GM12878 (cell line): ENCODE data around the gene SDHAF2. TPM values are rescaled to one million over a fixed set of nuclear protein-coding genes. Genes with fewer than 3 reads are reported as not detected.

Experiments used
- ATAC-seq: fragments of 200-7000 bp; cut with Tn5 transposase; 3 replicates; pipeline ENCODE4 v1.9.1; 2020; ENCODE audit warnings: mild to moderate bottlenecking, moderate library complexity
- BruUV-seq: library from RNA; stranded (reverse); fragments of 400-500 nt; replicated peaks from 2 replicates; lab custom pipeline; 2021; lab: Mats Ljungman, UMichigan
- CTCF ChIA-PET: fragments of 300-600 bp; sonication (Branson Sonifier 250); formaldehyde crosslinking; extraction: SDS; loops from one replicate; lab custom pipeline; 2021; ENCODE audit warnings: inconsistent platforms; lab: Yijun Ruan, JAX
- POLR2A ChIA-PET: fragments of 350-600 bp; formaldehyde crosslinking; extraction: SDS; loops from one replicate; lab custom pipeline; 2021; ENCODE audit warnings: inconsistent platforms; lab: Charles Lee
- RAD21 ChIA-PET: fragments of 300-600 bp; sonication (Branson Sonifier 250); formaldehyde crosslinking; loops from one replicate; lab custom pipeline; 2023; ENCODE audit warnings: antibody characterized with exemption; ENCODE audit not compliant: unreplicated experiment; lab: Charles Lee
- SMC1A ChIA-PET: fragments of 300-600 bp; sonication (Branson Sonifier 250); formaldehyde crosslinking; loops from one replicate; lab custom pipeline; 2023; ENCODE audit not compliant: unreplicated experiment, uncharacterized antibody; lab: Charles Lee
- DNase-seq: peaks from one replicate; pipeline ENCODE4 v3.0.0-alpha.2; 2011; ENCODE audit warnings: low read depth, low spot score
- FAIRE-seq: peaks from 3 replicates; lab custom pipeline; 2011; peaks lifted over from hg19 to GRCh38; lab: Jason Lieb, UNC
- H2AFZ ChIP-seq: 2 replicates; pipeline ENCODE4 v1.6.0; 2011; ENCODE audit warnings: low read depth, low read length, control low read depth; ENCODE audit not compliant: control insufficient read depth
- H3K27ac ChIP-seq: 2 replicates; pipeline ENCODE4 v1.5.1; 2011; ENCODE audit warnings: control low read depth; ENCODE audit not compliant: control insufficient read depth, insufficient read depth
- H3K27me3 ChIP-seq, 2 experiments: replicated peaks in 1 of 2; 2 replicates each; pipeline versions ENCODE4 v1.6.0 to v1.6.1; 2011; ENCODE audit warnings: low read length in 1 of 2; ENCODE audit not compliant: control insufficient read depth in 2 of 2, insufficient read depth in 2 of 2
- H3K36me3 ChIP-seq, 2 experiments: 2 replicates each; pipeline ENCODE4 v1.5.1; 2011; ENCODE audit warnings: low read length in 1 of 2; ENCODE audit not compliant: control insufficient read depth in 2 of 2, insufficient read depth in 2 of 2
- H3K4me1 ChIP-seq: 2 replicates; pipeline ENCODE4 v1.6.1; 2011; ENCODE audit warnings: mild to moderate bottlenecking, low read length, moderate library complexity, mixed read lengths; ENCODE audit not compliant: control insufficient read depth, insufficient read depth
- H3K4me2 ChIP-seq: 2 replicates; pipeline ENCODE4 v1.6.0; 2011; ENCODE audit warnings: control low read depth; ENCODE audit not compliant: control insufficient read depth, insufficient read depth
- H3K4me3 ChIP-seq: fragments of 200-600 bp; sonication (generic); 2 replicates; pipeline ENCODE4 v1.5.1; 2016
- H3K79me2 ChIP-seq: 2 replicates; pipeline ENCODE4 v1.6.0; 2011; ENCODE audit warnings: low read length; ENCODE audit not compliant: control insufficient read depth, insufficient read depth
- H3K9ac ChIP-seq: 2 replicates; pipeline ENCODE4 v1.8.0; 2011; ENCODE audit warnings: low read length, control low read depth, mixed read lengths; ENCODE audit not compliant: control insufficient read depth, insufficient read depth
- H3K9me3 ChIP-seq: replicated peaks from 3 replicates; pipeline ENCODE4 v1.5.1; 2011; ENCODE audit warnings: mild to moderate bottlenecking, low read length; ENCODE audit not compliant: control insufficient read depth, insufficient read depth
- H4K20me1 ChIP-seq: 2 replicates; pipeline ENCODE4 v1.6.0; 2011; ENCODE audit not compliant: control insufficient read depth, insufficient read depth
- BHLHE40 ChIP-seq, 2 experiments: fragments of 450-650 bp in 1 of 2; IDR thresholded peaks; 2 replicates each; pipeline ENCODE4 v1.6.1; 2011 to 2017; ENCODE audit warnings: low read depth in 2 of 2, borderline replicate concordance in 1 of 2, improper control_type of control experiment in 1 of 2, low read length in 1 of 2, mild to moderate bottlenecking in 1 of 2
- HDAC6 ChIP-seq: fragments of 200-600 bp; sonication (generic); IDR thresholded peaks from one replicate; pipeline ENCODE4 v1.8.0; 2017; ENCODE audit warnings: antibody characterized with exemption; ENCODE audit not compliant: unreplicated experiment
- MYB ChIP-seq: fragments of 150-350 bp; IDR thresholded peaks from 2 replicates; pipeline ENCODE4 v1.6.1; 2014; ENCODE audit warnings: mild to moderate bottlenecking, low read depth, low read length, borderline replicate concordance
- NBN ChIP-seq: fragments of 450-650 bp; IDR thresholded peaks from 2 replicates; pipeline ENCODE4 v1.6.1; 2016
- NR2C1 ChIP-seq: fragments of 450-650 bp; IDR thresholded peaks from 2 replicates; pipeline ENCODE4 v1.6.1; 2017; ENCODE audit warnings: antibody characterized with exemption, mild to moderate bottlenecking, moderate library complexity
- RAD21 ChIP-seq: IDR thresholded peaks from 2 replicates; pipeline ENCODE4 v1.6.1; 2011; ENCODE audit warnings: mild to moderate bottlenecking, low read depth, low read length, moderate library complexity; ENCODE audit not compliant: insufficient read depth
- RUNX3 ChIP-seq: IDR thresholded peaks from 2 replicates; pipeline ENCODE4 v1.6.1; 2012; ENCODE audit warnings: low read length, inconsistent platforms
- SP1 ChIP-seq: IDR thresholded peaks from one replicate; pipeline ENCODE4 v1.6.1; 2011; ENCODE audit warnings: low read depth, low read length
- ZNF24 ChIP-seq: fragments of 450-650 bp; IDR thresholded peaks from 2 replicates; pipeline ENCODE4 v1.6.1; 2017; ENCODE audit warnings: antibody characterized with exemption, mild to moderate bottlenecking
- WGBS: methylation state at CpG from one replicate; pipeline ENCODE4 v1.1.6; 2016; ENCODE audit warnings: low lambda C conversion rate; ENCODE audit not compliant: insufficient replicate concordance, insufficient coverage; ENCODE audit errors: missing lambda C conversion rate; 5-methylcytosine and 5-hydroxymethylcytosine counted together
- in situ Hi-C: fragments of 300-500 bp; cut with MboI; formaldehyde crosslinking; loops from 9 replicates; pipeline ENCODE4 v1.14.3; 2018; ENCODE audit warnings: mixed read lengths
- intact Hi-C: fragments of 100-400 bp; cut with micrococcal nuclease; formaldehyde crosslinking; loops from one replicate; pipeline ENCODE4 v1.14.2; 2022; ENCODE audit not compliant: unreplicated experiment
- polyA plus RNA-seq, 11 experiments: library from polyadenylated mRNA; depleted of rRNA in 4 of 11; unstranded in 6 of 11; stranded (reverse) in 5 of 11; fragments of >200 nt; fragmentation: Nextera tagmentation in 4 of 11; fragmentation: Illumina TruSeq in 1 of 11; extraction: Ambion mirVana in 4 of 11; extraction: Trizol in 1 of 11; gene quantifications; 1 replicate in 1 of 11; 2 replicates in 10 of 11; pipeline versions ENCODE4 v1.2.1 to v1.2.3, GENCODE V29; 2011 to 2016; ENCODE audit warnings: inconsistent platforms in 2 of 11, missing spikeins in 2 of 11, low read depth in 1 of 11
- total RNA-seq, 4 experiments: library from RNA; depleted of rRNA in 3 of 4; stranded (reverse); fragments of >200 nt in 3 of 4; fragmentation: Illumina TruSeq in 1 of 4; extraction: Trizol in 1 of 4; gene quantifications; 2 replicates each; pipeline versions ENCODE4 v1.2.1 to v1.2.3, GENCODE V29; 2013 to 2021
- TF ChIP-seq, protein P1 (sequence below): fragments of 450-650 bp; formaldehyde crosslinking; IDR thresholded peaks from 2 replicates; pipeline ENCODE4 v1.5.0; 2022; ENCODE audit warnings: mild to moderate bottlenecking, missing genetic modification characterization
- TF ChIP-seq, protein P2 (sequence below): fragments of 450-650 bp; formaldehyde crosslinking; IDR thresholded peaks from 2 replicates; pipeline ENCODE4 v1.4.0; 2020; ENCODE audit warnings: mild to moderate bottlenecking, moderate library complexity

Gene SDHAF2
- total and polyA plus RNA-seq, 10 of the 15 experiments (the other 5 are each of a cell fraction or from before 2014, with no cell fraction given): 30.6 to 160 (median 78.3) TPM

DNA sequence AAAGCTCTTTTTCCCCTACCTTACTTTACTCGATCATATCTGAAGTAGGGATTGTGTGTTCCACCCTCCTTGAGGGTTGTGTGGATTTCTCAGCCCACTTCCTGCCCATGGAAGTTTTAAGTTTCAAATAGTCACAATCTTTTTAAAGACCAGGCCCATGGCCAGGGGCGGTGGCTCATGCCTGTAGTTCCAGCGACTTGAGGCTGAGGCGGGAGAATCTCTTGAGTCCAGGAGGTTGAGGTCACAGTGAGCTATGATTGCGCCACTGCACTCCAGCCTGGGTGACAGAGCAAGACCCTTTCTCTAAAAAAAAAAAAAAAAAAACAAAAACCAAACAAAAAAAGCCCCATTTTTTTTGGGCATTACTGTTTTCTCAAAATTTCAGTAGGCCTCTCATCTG lies 42.4 kb downstream of the SDHAF2 start:
- intact Hi-C loops: loop anchor here (10.0 kb wide), 1 partner anchor 263 kb away; no protein-coding TSS in a partner anchor
- CTCF ChIA-PET: interaction anchor here (0.6 to 1.9 kb wide), 3 partner anchors 10 to 165 kb away, joined by 3 to 7 read pairs (median 3); no protein-coding TSS in a partner anchor

DNA sequence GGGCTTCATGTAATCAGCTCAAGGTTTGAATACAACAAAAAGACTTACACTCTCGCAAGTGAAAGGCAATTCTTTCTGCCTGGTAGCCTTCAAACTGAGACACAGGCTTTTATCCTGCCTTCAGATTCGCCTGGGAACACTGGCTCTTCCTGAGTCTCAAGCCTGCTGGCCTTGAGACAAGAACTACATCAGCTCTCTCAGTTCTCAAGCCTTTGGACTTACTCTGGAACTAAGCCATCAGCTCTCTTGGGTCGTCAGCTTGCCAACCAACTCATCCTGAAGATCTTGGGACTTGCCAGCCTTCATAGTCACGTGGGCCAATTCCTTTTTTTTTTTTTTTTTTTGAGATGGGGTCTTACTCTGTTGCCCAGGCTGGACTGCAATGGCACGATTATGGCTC lies 42.9 kb downstream of the SDHAF2 start:
- 82% methylated on average over 5 of the region's 5 CpGs for WGBS
- ChIA-PET SMC1A (no interaction called here), POLR2A (interaction anchor here (0.6 kb wide), 1 partner anchor 340 kb away, joined by 3 read pairs; no protein-coding TSS in a partner anchor), RAD21 (interaction anchor here (0.7 kb wide), 1 partner anchor 26 kb away, joined by 4 read pairs; no protein-coding TSS in a partner anchor), CTCF (interaction anchor here (0.6 to 1.9 kb wide), 4 partner anchors 9 to 195 kb away, joined by 3 to 7 read pairs (median 4); no protein-coding TSS in a partner anchor)
- ATAC-seq (no peak), FAIRE-seq (no peak), DNase-seq (no peak)
- in situ Hi-C loops: no loop called here
- H3K9ac ChIP-seq: no peak overlapping the region
- H3K27ac ChIP-seq: no peak overlapping the region
- no peaks in the 10 kb centered on the region for H3K4me1 ChIP-seq
- no peaks in the 10 kb centered on the region; a peak in 1 of 4 replicates for H3K36me3 ChIP-seq
- peaks cover 1% of the 10 kb centered on the region; the same call in 1 of the 2 replicates for H4K20me1 ChIP-seq
- no peaks in the 10 kb centered on the region for H3K27me3 ChIP-seq
- H3K4me3 ChIP-seq: no peak overlapping the region
- H3K4me2 ChIP-seq: no peak overlapping the region
- intact Hi-C loops: loop anchor here (10.0 kb wide), 1 partner anchor 262 kb away; no protein-coding TSS in a partner anchor
- H2AFZ ChIP-seq: no peak overlapping the region
- H3K79me2 ChIP-seq: no peaks in the 10 kb centered on the region
- no peaks in the 10 kb centered on the region for H3K9me3 ChIP-seq
- no TSS peak for BruUV-seq
- TF ChIP-seq MYB (no peak), NBN (no peak), NR2C1 (no peak), ZNF24 (no peak), RUNX3 (no peak), BHLHE40 (IDR thresholded peaks at IDR 0.05; ENCODE audit: borderline replicate concordance in 1 of 2, low read depth in 2 of 2, low read length in 1 of 2) (no peak)
- TF ChIP-seq, protein P1, sequence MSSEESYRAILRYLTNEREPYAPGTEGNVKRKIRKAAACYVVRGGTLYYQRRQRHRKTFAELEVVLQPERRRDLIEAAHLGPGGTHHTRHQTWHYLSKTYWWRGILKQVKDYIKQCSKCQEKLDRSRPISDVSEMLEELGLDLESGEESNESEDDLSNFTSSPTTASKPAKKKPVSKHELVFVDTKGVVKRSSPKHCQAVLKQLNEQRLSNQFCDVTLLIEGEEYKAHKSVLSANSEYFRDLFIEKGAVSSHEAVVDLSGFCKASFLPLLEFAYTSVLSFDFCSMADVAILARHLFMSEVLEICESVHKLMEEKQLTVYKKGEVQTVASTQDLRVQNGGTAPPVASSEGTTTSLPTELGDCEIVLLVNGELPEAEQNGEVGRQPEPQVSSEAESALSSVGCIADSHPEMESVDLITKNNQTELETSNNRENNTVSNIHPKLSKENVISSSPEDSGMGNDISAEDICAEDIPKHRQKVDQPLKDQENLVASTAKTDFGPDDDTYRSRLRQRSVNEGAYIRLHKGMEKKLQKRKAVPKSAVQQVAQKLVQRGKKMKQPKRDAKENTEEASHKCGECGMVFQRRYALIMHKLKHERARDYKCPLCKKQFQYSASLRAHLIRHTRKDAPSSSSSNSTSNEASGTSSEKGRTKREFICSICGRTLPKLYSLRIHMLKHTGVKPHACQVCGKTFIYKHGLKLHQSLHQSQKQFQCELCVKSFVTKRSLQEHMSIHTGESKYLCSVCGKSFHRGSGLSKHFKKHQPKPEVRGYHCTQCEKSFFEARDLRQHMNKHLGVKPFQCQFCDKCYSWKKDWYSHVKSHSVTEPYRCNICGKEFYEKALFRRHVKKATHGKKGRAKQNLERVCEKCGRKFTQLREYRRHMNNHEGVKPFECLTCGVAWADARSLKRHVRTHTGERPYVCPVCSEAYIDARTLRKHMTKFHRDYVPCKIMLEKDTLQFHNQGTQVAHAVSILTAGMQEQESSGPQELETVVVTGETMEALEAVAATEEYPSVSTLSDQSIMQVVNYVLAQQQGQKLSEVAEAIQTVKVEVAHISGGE: no peak
- TF ChIP-seq, protein P2, sequence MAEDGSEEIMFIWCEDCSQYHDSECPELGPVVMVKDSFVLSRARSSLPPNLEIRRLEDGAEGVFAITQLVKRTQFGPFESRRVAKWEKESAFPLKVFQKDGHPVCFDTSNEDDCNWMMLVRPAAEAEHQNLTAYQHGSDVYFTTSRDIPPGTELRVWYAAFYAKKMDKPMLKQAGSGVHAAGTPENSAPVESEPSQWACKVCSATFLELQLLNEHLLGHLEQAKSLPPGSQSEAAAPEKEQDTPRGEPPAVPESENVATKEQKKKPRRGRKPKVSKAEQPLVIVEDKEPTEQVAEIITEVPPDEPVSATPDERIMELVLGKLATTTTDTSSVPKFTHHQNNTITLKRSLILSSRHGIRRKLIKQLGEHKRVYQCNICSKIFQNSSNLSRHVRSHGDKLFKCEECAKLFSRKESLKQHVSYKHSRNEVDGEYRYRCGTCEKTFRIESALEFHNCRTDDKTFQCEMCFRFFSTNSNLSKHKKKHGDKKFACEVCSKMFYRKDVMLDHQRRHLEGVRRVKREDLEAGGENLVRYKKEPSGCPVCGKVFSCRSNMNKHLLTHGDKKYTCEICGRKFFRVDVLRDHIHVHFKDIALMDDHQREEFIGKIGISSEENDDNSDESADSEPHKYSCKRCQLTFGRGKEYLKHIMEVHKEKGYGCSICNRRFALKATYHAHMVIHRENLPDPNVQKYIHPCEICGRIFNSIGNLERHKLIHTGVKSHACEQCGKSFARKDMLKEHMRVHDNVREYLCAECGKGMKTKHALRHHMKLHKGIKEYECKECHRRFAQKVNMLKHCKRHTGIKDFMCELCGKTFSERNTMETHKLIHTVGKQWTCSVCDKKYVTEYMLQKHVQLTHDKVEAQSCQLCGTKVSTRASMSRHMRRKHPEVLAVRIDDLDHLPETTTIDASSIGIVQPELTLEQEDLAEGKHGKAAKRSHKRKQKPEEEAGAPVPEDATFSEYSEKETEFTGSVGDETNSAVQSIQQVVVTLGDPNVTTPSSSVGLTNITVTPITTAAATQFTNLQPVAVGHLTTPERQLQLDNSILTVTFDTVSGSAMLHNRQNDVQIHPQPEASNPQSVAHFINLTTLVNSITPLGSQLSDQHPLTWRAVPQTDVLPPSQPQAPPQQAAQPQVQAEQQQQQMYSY (CRISPR knock-in tag): no peak

More for the DNA sequence above, 42.4 kb downstream of the SDHAF2 start:
- Histone ChIP-seq H3K9ac (no peak overlapping the region), H3K4me2 (no peak overlapping the region), H3K79me2 (no peaks in the 10 kb centered on the region), H3K4me1 (no peaks in the 10 kb centered on the region), H3K27me3 (no peaks in the 10 kb centered on the region), H3K9me3 (no peaks in the 10 kb centered on the region; the same call in 2 of the 3 replicates), H3K4me3 (no peak overlapping the region), H3K36me3 (no peaks in the 10 kb centered on the region; a peak in 1 of 4 replicates), H3K27ac (no peak overlapping the region), H4K20me1 (no peaks in the 10 kb centered on the region; the same call in 1 of the 2 replicates), H2AFZ (no peak overlapping the region)
- 97% methylated on average over 5 of the region's 5 CpGs for WGBS
- POLR2A ChIA-PET: interaction anchor here (0.6 kb wide), 1 partner anchor 340 kb away, joined by 3 read pairs; no protein-coding TSS in a partner anchor
- BruUV-seq: no TSS peak
- DNase-seq (no peak), ATAC-seq (no peak), FAIRE-seq (no peak)
- SMC1A ChIA-PET: no interaction called here
- in situ Hi-C loops: no loop called here
- TF ChIP-seq RAD21: no peak
- no peak for TF ChIP-seq SP1
- no peak for TF ChIP-seq HDAC6
- no peak for TF ChIP-seq RUNX3
- RAD21 ChIA-PET: no interaction called here
